ENCODE data around the gene B3GNT7.

GRCh38 chr2:231370749-231371429, 24.6 kb upstream of the B3GNT7 start:
- TF ChIP-seq POLR2AphosphoS5 (IDR thresholded peaks at IDR 0.05; ENCODE audit: low read depth) = no peak
- TF ChIP-seq EZH2 (IDR thresholded peaks at IDR 0.05; ENCODE audit: low read depth, unreplicated experiment) = no peak
- TF ChIP-seq, protein P1, sequence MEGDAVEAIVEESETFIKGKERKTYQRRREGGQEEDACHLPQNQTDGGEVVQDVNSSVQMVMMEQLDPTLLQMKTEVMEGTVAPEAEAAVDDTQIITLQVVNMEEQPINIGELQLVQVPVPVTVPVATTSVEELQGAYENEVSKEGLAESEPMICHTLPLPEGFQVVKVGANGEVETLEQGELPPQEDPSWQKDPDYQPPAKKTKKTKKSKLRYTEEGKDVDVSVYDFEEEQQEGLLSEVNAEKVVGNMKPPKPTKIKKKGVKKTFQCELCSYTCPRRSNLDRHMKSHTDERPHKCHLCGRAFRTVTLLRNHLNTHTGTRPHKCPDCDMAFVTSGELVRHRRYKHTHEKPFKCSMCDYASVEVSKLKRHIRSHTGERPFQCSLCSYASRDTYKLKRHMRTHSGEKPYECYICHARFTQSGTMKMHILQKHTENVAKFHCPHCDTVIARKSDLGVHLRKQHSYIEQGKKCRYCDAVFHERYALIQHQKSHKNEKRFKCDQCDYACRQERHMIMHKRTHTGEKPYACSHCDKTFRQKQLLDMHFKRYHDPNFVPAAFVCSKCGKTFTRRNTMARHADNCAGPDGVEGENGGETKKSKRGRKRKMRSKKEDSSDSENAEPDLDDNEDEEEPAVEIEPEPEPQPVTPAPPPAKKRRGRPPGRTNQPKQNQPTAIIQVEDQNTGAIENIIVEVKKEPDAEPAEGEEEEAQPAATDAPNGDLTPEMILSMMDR (conservative IDR thresholded peaks at IDR 0.05; ENCODE audit: low read depth in 2 of 2) = no peak
- no peak for TF ChIP-seq EZH2phosphoT487 (IDR thresholded peaks at IDR 0.05; ENCODE audit: unreplicated experiment)
